ENCODE results near the gene ZNF184.
"Not testable (repeated sequence)": the region's sequence is repeated elsewhere in the genome, so short reads cannot be mapped to it uniquely, and the experiment has no call there.

ZNF184 gene

DNA sequence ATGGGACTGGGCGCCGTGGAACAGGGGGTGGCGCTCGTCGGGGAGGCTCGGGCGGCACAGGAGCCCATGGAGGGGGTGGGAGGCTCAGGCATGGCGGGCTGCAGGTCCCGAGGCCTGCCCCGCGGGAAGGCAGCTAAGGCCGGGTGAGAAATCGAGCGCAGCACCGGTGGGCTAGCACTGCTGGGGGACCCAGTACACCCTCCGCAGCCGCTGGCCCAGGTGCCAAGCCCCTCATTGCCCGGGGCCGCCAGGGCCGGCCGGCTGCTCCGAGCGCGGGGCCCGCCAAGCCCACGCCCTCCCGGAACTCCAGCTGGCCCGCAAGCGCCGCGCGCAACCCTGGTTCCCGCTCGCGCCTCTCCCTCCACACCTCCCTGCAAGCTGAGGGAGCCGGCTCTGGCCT is 48.1 kb downstream of the ZNF184 start:
- DNase-seq (ENCODE audit: low spot score) = not testable (repeated sequence)

DNA sequence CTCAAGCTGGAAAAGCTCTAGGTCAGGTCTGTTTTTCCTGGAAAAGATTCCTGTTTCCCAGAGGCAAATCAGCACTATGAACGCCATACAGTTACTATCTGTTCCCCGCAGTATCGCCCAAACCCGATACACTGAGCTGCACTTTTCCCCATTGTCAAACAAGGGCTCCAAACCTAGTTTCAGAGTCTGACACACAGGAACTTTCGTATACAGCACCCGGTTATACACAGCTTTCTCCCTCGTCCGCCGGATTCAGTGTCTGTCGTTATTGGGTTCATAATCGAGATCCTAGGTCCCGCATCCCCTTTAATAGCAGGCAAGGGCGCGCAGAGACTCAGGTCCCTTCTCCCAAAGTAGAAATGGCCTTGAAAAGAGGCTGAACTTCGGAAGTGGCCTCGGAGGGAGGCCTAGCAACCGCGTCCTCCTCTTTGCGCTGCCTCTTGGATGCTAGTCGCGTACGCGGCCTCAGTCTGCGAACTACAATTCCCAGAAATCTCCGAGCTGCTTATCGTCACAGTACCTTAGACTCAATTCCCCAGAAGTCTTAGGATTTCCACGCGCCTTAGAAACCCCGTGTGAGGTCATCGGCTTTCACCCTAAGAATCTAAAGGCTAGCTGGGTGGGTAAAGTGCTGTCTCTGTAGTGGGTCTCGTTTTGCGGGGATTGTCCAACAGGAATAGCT is 50.1 kb downstream of the ZNF184 start:
- no peak for DNase-seq (ENCODE audit: low spot score)

DNA sequence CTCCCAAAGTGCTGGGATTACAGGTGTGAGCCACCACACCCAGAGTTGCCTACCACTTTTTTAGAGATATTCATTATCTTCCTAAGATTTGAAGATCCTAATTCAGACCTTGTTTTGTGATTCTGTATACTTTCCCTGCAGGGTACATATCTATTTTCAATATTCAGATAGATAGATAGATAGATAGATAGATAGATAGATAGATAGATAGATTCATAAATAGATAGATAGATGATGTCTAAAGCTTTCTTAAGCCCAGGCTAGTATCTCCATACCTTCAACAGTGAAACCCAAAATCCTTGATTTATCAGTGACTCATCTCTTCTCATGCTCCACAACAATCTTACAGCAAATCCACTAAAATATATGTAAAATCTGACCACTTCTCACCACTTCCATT is 53.5 kb downstream of the ZNF184 start:
- no peak for DNase-seq (ENCODE audit: low spot score)

DNA sequence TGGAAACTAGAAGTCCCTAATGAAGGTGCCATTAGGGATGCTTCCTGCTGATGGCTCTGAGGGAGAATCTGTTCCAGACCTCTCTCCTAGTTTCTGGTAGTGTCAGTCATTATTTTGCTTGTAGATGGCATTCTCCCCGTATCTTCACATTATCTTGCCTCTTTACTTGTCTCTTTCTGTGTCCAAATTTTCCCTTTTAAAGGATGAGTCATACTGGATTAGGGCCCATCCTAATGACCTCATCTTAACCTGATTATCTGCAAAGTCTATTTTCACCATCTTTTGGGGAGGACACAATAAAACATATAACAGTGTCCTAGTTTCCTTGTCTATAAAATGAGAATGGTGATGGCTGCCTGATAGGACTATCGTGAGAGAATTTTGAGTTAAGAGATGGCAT is 57.0 kb downstream of the ZNF184 start:
- no peak for DNase-seq (ENCODE audit: low spot score)

DNA sequence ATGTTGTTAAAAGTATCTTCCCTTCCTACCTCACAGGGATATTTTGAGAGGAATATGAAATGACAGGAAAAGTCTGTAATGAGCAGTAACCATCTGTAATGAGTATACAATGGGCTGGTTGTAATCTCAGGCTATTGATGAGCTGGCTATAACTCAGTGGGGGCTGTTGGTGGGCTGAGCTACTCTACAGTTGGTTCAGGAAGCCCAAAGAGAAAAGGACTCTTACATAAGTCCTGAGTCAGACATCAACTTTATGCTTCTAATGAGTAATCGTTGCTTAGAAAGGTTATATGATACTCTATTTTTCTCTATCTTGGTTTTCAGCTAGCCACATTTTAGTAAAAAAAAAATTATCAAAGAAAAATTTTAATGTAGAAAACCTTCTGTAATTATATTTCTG is 57.9 kb downstream of the ZNF184 start:
- no peak for DNase-seq (ENCODE audit: low spot score)

DNA sequence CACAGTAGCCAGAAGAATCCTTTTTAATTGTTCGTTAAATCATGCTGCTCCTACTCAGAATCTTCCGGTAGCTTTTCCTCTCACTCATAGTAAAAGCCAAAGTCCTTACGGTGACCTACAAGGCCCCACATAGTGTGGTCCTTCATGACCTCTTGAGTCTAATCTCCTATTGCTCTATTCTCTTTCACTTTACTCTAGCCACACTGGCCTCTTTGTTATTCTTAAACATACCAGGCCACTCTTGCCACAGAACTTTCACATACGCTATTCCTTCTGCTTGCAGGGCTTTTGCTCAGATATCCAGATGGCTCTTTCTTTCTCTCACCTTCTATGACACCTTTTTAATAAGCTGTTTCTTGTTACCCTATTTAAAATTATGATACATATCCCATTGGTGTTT is 58.6 kb downstream of the ZNF184 start:
- no peak for DNase-seq (ENCODE audit: low spot score)

DNA sequence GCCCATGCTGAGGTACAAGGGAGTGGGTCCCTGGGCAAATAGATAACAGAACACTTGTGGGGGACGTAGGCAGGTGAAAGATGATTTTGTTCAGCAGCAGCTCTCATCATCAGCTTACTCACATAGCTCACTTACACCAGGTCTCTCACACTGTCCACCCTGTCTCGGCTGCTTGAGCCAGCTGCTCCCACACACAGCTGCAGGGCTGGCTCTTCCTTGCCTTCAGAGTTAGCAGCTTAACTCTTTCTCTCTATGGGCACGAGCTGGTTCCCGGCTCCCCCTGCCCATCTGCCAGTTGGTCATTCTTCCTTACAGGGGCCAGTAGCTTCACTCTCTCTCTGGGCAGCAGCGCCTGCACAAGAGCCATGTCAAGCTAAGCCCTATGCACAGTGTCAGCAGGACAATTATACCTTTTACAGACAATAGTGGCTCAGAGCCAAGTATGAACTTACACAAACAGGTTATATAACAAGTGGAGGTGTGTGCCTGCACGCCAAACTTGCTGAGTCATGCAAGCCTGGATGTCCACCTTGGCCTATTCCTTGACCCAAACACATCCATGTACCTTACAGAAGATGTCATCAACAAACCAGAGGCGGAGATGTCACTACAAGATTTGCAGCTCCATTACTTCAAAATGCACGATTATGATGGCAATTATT is 65.6 kb downstream of the ZNF184 start:
- no peak for DNase-seq (ENCODE audit: low spot score)

DNA sequence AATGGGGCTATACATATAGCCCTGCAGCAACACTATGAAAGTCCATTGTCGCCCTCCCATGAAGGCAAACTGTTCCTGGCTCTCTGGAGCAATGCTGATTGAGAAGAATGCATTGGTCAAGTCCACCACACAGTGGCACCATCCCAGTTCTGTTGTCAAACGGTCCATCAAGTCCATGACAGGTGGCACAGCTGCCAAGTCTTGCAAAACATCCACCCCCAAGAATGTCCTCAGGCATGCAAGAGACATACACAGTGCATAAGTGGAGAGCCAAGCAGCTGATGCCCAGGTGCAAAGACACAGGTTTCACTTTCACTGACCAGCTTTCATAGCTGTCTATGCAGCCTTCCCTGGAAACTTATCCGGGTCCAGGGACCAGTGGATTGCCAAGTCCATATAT is 66.8 kb downstream of the ZNF184 start:
- no peak for DNase-seq (ENCODE audit: low spot score)

DNA sequence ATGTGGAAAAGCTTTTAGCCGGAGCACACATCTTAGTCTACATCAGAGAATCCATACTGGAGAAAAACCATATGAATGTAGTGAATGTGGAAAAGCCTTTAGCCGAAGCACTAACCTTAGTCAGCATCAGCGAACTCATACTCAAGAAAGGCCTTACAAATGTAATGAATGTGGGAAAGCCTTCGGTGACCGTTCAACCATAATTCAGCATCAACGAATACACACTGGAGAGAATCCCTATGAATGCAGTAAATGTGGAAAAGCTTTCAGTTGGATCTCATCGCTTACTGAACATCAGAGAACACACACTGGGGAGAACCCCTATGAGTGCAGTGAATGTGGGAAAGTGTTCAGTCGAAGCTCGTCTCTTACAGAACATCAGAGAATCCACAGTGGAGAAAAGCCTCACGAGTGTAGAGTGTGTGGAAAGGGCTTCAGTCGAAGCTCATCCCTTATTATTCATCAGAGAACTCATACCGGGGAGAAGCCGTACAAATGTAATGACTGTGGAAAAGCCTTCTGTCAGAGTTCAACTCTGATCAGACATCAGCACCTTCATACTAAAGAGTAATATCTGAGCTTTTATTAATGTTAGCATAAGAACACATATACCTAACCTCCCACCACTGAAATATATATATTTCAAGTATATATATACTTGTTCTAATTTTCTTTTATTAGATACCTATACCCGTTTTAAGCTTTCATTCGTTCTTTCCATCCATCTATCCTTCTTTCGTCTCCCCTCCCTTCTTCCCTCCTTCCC is 71.8 kb downstream of the ZNF184 start:
- DNase-seq (ENCODE audit: low spot score) = no peak
